NCI-H526 treated with DMSO at 0.1 percent for 48 hours (cell line): ENCODE data around the gene PAN3.
A peak's percentile ranks its signal among the peaks of the same experiment; 100 is the strongest.

Experiments
- DNase-seq: peaks from one replicate; lab custom pipeline; 2025; lab: John Stamatoyannopoulos, UW

The PAN3 gene

DNA sequence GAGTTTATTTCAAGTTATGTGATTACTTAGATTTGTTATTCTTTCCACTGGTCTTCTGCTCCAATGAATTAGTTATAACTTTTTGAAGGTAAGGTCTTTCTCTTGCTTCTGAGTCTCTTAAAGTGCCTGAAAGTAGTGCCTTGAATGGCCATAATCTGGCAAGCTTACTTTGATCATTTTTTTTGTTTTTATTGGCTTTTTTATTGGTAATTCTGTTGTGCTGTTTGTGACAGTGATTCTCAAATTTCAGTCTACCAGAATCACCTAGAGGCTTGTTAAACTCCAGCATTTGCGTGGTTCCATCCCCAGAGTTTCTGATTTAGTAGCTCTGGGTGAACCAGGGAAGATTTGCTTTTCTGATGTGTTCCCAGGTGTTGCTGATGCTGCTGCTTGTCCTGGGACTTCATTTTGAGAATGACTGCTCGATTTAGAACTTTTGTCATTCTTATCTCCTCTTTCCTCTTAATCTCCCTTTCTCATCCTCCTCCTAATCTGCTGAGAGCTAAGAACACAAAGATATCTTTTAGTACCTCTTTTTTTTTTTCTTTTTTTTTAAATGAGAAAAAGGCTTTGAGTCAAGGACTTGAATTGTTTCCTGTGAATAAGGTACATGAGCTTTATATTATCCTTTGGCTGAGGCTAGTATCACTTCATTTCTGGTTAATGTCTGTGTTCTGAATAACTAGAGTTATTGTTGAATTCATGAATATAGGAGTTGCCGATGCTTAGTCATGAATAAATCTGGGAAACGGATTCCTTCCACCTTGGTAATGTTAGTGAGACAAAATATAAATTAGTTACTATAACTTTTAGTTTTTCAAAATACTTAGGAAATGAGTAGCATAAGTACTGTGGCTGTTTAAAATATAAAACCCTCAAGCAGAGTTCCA lies 91.4 kb downstream of the PAN3 start:
- DNase-seq: no peak

DNA sequence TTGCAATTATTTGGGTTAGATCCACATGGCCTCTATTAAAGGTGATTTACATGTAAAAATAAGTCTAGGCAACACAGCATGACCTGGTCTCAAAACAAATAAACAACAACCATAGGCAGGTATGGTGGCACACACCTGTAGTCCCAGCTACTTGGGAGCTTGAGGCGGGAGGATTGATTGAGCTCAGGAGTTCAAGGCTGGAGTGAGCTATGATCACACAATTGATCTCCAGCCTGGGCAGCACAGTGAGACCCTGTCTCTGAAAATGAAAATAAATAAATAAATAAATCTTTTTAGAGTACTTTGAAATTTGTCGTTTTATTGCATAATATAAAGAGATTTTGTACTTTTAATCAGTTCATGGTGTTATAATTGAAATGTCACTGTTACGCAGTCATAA lies 93.3 kb downstream of the PAN3 start:
- no peak for DNase-seq

GRCh38 chr13:28237944-28238343 lies 99.6 kb downstream of the PAN3 start:
- peak; percentile 9 for DNase-seq

DNA sequence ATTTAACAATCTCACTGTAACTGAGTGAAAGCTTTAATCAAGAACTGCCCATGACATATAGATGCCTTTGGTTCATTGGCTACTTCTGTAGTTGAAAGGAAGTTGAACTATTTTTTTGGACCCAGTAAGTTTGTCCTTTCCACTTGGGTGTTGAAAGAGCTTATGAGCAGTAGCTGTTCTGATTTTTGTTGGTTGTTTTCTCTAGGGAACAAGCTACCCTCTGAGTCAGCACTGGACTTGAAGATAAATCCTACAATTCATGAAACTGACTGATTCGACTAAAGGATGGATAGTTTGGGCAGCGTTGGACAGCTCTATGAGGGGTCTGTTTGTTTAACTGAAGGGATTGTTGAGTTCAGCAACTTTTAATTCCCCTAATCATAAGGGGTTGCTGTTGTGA lies 101.0 kb downstream of the PAN3 start:
- DNase-seq: no peak

DNA sequence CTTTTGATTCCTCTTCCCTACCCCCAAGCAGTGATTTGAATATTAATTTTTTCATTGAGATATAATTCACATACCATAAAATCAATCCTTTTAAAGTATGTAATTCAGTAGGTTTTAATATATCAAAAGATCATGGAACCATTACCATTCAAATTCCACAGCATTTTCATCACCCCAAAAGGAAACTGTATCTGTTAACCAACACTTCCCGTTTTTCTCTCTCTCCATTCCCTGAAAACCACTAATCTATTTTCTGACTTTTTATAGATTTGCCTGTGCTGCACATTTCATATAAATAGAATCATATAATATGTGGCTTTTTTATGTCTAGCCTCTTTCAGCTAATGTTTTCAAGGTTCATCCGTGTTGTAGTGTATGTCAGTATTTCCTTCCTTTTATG lies 107.1 kb downstream of the PAN3 start:
- DNase-seq: no peak

DNA sequence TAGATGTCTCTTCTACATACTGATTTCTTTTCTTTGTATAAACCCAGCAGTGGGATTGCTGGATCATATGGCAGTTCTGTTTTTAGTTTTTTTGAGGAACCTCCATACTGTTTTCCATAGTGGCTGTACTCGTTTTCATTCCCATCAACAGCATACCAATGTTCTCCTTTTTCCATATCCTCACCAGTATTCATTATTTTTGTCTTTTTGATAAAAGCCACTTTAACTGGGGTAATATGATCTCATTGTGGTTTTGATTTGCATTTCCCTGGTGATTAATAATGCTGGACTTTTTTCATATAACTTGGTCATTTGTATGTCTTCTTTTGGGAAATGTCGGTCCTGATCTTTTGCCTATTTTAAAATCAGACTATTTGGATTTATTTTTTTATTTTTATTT lies 108.5 kb downstream of the PAN3 start:
- DNase-seq: no peak

- DNase-seq: no peak
These were observed 109.7 kb downstream of the PAN3 start for GRCh38 chr13:28248080-28248479.

DNA sequence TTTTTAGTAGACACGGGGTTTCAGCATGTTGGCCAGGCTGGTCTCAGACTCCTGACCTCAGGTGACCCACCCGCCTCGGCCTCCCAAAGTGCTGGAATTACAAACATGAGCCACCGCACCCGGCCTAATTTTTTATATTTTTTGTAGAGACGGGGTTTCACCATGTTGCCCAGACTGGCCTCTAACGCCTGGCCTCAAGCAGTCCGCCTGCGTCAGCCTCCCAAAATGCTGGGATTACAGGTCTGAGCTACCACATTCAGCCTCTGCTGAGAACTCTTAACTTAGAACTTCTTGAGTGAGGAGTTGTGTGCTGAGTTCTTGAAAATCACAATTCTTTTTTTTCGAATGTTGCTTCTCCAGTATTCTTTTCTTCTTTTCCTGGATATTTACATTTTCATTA lies 112.2 kb downstream of the PAN3 start:
- DNase-seq: no peak

GRCh38 chr13:28251466-28251865 lies 113.1 kb downstream of the PAN3 start:
- DNase-seq: no peak

GRCh38 chr13:28252547-28252946 lies 114.2 kb downstream of the PAN3 start:
- DNase-seq: no peak

DNA sequence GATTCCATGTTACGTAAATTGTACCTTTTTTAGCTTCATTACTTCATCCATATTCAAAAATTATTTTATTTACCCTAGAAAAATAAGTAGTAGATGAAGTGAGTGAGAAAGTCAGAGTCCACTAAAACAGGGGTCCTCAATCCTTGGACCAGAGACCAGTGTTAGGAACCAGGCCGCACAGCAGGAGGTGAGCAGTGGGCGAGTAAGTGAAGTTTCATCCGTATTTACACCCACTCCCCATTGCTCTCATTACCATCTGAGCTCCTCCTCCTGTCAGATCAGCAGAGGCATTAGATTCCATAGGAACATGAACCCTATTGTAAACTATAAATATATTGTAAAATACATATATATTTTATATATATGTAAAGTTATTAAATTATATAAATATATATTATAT lies 119.0 kb downstream of the PAN3 start:
- no peak for DNase-seq

DNA sequence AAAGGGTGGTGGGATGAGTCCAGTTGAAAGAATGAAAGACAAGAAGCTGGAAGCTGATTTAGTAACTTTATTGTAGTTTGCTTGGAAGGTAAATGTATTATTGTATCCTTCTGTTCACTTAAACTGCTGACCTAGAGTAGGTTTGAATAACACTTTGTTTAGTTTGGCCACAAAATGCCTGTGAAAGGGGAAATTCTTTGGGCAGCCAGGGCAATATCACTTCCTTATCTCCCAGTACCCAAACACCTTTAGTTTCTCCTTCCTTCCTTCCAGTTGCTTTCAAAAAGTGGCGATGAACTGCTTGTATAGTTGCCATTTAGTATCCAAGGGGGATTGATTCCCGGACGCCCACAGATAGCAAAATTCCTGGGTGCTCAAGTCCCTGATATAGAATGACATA lies 120.1 kb downstream of the PAN3 start:
- no peak for DNase-seq

DNA sequence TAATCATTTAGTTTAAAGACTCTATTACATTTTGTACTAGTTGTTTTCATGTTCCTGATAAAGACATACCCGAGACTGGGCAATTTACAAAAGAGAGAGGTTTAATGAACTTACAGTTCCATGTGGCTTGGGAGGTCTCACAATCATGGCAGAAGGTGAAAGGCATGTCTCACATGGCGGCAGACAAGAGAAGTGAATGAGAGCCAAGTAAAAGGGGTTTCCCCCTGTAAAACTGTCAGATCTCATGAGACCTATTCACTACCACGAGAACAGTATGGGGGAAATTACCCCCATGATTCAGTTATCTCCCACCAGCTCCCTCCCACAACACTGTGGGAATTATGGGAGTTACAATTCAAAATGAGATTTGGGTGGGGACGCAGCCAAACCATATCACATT lies 129.2 kb downstream of the PAN3 start:
- DNase-seq: no peak

- no peak for DNase-seq
These were observed 130.5 kb downstream of the PAN3 start for GRCh38 chr13:28268800-28269223.

DNA sequence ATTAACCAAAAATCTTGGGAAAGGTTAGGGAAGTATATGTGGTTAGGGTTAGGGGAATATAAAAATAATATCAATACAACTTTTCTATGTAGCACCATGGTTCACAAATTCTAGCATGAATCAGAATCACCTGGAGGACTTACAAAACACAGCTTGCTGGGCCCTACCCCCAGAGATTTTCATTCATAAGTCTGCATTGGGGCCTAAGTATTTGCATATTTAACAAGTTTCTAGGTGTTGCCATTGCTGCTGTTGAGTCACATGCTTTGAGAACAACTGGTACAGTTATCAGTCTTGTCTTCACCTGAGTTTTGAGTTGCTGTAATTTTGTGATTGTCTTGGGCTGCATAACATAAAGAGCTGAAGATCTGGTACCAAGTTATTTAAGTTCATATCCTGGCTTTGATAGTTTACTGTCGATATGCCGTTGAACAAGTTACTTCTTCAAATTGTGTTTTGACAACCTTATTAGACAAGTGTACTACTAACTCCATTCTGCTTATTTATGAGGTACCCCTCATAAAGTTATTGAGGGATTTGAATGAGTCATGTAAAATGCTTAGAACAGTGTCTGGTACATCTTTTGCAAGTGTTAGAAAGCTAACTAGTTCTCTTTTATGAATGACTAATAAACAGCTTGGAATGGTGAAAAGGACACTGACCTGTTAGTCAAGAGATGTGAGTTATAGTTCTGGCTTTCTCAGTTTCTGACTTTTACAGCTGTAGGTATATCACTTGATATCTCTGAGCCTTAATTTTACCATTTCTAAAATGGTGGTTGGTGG lies 132.9 kb downstream of the PAN3 start:
- DNase-seq: no peak

GRCh38 chr13:28273919-28274318 lies 135.6 kb downstream of the PAN3 start:
- no peak for DNase-seq

- DNase-seq: no peak
These were observed 144.1 kb downstream of the PAN3 start for GRCh38 chr13:28282451-28282850.

DNA sequence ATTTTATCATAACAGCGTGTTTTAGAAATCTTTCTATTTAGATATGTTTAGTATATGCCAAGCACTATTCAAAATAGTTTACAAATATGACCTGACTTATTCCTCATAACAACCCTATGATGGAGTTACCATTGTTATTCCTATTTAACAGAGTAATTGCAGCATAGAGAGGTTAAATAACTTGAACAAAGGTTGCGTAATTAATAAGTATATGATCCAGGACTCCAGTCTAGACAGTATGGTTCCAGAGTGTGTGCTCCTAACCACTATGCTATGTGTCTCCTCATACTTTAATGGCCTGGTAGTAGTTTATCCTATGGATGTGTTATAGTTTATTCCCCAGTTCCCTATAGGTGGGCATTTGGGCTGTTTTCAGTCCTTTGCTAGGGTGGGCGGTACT lies 145.3 kb downstream of the PAN3 start:
- DNase-seq: no peak

DNA sequence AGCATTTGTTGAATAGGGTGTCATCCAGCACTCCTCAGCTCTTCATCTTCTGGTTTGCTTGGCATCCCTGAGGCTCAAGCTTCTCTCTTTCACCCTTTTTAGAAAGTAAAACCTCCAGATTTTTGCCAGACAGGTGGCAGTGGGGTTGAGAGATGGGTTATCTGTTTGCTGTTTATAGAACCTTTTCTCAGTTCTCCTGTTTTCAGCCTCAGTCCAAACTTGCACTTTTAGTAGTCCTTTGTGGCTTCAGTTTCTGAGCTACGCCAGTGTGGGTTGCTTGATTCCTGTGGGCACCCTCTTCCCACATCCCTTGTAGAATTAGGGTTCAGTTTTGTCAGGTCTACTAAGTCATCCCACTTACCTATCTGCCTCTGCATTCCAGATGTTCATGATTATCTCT lies 147.9 kb downstream of the PAN3 start:
- DNase-seq: no peak

DNA sequence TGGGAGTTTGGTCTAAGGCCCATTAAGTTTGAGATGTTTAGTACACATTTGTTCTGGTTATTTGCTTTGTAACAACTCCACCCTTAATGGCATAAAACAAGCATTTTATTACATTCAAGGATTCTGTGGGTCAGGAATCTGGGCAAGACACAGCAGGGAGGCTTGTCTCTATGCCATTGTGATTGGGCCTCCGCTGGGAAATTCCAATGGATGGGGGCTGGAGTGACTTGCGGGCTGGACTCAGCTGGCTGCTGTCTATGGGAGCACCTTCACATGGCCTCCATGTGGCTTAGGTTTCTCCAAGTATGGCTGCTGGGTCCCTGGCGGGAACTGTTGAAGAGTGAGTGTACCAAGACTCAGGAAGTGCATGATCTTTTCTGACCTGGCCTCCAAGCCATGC lies 159.0 kb downstream of the PAN3 start:
- no peak for DNase-seq

DNA sequence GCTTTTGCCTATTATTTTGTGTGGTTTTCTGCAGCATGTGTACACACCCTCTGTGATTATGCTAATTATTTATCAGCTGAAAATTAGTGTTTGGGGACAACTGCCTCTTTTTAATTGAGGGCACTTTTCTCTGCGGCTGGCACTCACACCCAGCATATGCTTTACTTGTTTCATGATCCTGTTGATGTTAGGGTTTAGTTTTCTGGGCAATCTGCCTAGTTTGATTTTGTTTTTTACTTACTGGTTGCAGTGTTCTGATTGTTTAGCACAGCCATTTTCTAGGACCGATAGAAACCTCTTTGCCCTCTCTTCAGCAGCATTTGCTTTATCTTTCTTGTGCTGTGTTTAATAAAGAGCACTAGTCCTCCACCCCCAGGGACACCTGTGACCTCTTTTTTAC lies 161.6 kb downstream of the PAN3 start:
- DNase-seq: no peak

GRCh38 chr13:28301839-28302238 lies 163.5 kb downstream of the PAN3 start:
- DNase-seq: no peak

- no peak for DNase-seq
These were observed 168.0 kb downstream of the PAN3 start for GRCh38 chr13:28306325-28306724.
